ENCODE measurements around the gene BPIFA1.

Gene BPIFA1

DNA sequence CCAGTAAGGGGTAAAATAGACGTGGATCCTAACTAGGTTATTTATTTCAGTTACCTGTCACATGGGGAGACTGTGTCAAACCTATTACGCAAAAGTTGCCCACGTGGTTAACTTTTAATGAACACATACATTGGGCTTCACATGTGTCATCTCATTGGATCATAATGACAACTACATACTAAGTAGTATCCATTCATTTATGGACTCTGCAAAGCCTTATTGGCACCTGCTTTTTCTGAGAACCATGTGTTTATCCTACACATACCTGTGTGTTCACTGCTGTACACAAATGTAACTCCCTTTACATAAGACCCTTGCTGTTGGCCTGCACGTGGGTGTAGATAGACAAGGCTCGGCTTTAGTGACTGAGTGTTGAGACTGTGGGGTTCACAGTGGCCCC lies 5.1 kb downstream of the BPIFA1 start:
- DNase-seq: no peak

DNA sequence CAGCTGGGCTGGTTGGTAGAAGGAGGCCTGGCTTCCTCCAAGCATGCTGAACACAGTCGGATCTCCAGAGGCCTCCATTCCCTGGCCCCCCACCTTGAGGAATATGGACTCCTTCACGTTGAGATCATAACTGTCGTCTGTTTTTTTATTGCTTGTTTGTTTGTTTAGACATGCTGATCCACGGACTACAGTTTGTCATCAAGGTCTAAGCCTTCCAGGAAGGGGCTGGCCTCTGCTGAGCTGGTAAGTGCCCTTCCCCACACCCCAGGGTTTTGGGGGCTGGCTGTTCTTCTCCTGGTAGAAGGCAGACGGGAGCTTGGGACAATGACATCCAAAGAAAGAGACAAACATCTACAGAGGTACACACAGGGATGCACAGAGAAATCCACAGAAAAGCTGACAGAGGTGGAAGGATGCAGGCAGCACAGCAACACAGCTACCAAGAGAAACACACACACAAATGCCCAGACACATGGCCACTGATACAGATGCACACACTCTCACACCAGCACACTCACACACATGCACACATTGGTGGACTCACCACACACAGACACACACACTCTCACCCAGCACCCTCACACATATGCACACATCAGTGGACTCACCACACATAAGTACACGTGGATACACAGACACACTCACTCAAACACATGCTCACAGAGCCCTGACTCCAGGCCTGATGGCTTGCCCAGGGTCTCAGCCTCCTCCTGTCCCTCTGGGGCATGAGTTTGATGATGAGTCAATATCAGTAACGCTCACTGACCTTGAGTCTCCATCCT lies 6.7 kb downstream of the BPIFA1 start:
- no peak for DNase-seq

DNA sequence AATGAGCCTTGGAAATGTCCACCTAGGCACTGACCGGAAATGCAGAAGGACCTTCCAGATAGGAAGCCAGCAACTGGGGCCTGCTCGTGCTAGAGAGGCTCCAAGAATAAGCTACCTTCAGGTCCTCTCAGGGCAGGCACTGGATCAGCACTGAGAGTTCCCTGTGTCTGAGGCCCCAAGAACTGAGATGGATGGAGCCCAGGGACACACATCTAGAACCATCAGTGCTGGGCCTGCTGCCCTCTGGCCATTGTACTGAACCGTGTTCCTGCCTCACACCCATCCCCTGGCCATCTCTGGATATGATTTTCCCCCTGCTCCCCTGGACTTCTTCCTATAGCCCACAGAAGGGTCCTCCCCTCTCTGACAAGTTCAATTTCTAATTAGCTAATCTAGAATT lies 10.3 kb downstream of the BPIFA1 start:
- DNase-seq: no peak

DNA sequence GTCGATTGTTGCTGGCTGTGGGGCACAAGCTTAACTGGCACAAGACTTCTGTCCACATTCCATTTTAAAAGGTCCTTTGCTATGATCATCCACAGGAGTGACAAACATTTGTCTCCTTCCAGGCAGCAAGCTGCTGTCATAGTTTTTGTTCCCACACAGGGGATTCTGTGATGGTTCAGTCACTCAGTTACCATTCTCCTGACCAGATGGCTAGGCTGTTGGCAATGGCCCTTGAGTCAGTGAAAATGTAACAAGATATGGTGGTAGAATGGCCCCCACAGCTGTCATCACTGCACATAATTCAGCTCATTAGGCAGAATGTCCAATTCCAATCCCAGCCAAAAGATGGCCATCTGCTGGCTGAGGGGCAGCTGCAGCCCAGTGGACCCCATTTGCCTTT lies 13.7 kb downstream of the BPIFA1 start:
- no peak for DNase-seq

DNA sequence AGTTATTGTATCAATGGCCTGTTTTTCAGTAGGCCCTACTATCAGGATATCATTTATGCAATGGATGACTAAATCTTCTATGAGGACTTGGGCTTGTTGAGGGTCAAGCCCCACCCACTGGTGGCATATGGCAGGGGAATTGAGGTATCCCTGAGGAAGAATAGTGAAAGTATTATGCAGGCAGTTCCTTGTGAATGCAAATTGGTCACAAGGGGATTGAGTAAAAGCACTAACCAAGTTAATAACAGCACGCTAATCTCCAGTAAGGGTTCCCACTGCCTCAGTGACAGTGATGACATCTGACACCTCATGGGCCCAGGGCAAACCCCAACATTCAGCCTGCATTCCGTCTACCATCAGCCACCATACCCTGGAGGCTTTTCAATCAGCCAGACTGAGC lies 14.9 kb downstream of the BPIFA1 start:
- DNase-seq: no peak

DNA sequence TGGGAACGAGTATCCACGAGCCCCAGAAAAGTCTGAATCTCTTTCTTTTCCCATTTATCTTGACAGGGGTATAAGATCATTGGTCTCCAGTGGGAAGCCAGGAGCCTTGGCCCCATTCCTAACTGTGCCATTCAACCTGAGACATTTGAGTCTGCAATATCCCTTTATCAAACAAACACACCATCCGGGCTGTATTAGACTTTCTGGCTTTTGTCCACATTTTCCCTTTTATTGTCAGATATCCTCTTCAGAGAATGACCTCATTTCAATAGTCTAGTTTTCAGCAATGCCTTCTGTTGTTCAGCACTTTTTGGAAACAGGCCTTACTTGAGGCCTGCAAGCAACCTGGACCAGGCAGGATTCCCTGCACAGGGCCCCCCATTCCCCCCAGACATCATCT lies 15.7 kb downstream of the BPIFA1 start:
- no peak for DNase-seq

DNA sequence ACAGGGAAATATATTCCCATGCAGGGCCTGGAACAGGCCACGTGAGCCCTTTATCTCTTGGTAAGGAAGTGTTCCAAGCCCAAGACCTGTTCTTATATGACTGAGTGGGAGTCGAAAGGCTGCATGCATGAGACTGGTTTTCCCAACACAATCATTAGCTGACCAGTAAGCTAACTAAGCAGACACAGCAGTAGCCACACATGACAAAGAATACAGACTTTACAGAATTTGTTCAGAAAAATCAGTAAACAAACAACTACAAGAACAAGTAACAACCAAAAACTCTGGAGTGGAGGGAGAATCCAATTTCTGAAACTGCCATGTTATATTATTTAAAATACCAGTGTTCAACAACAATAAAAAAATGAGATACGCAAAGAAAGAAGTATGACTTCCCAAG lies 16.7 kb downstream of the BPIFA1 start:
- DNase-seq: no peak

DNA sequence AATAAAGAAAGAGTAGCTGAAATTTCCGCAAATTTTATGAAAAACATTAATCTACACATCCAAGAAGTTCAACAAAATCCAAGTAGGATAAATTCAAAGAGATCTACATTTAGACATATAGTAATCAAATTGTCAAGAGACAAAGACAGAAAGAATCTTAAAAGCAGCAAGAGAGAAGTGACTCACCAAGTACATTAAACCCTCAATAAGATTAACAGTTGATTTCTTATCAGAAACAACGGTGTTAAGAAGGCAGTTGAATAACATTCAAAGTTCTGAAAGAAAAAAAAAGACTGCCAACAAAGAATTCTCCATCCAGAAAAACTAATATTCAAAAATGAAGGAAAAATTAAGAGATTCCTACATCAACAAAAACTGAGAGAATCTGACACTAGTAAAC lies 19.2 kb downstream of the BPIFA1 start:
- no peak for DNase-seq

DNA sequence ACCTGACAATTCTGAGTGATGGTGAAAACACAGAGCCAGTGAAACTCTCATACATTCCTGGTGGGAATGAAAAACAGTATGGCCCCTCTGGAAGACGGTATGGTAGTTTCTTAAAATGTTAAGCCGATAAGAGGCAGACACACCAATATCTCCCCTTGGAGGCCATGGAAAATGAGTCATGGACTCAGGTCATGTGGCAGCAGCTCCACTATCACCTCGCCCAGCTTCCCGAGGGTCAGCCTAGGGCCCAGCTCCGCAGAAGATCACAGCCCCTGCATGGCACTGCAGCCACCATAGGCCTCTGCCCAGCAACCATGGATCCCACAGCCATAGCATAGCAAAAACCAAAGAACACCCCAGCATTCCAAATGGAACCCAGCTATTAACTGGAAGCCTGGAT lies 21.4 kb downstream of the BPIFA1 start:
- no peak for DNase-seq

DNA sequence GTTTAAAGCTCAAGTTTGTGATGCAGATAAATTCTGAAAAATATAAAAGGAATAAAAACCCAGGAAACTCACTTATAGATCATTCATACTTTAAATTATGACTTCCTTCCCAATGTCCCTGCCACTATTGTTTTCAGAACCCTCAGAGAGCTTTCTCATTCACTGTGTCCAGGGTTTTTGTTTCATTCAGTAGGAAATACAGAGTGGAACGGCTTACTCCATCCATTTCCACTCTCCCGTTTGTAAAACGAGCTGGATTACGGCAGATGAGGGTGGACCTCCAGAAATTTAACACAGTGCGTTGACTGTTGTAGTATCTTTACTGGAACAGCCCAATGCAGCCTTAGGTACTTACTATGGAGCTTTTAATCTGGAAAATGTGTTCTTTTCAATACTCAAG lies 23.6 kb downstream of the BPIFA1 start:
- no peak for DNase-seq

DNA sequence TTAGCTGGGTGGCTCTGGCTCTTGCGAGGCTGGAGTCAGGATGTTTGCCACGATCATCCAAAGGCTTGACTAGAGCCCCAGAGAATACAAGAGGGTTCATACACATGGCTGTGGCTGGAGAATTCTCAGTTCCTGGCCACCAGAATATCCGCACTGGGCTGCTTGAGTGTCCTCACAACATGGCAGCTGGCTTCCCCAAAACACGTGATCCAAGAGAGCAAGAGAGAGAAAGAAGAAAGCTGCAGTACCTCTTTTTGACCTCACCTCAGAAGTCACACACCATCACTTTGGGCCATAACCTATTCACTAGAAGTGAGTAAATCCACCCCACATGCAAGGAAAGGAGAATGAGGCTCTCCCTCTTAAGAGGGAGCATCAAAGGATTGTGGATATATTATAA lies 25.7 kb downstream of the BPIFA1 start:
- no peak for DNase-seq

DNA sequence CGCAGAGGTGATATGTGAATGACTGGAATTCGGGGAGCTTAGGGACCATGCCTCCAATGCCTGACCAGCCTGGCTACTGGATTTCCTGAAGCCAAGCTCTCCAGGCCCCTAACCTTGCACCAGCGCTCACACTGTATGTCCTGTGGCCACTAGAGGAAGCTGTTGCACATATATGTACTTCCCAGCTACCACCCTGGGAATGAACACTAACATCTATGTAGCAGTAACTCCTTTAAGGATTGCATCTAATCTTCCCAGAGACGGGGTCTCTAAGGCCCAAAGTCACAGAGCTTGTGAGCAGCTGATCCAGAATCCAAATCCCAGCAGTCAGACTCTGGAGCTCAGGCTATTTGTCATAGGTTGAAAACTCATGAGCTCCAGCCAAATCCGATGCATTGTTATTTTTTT lies 26.9 kb downstream of the BPIFA1 start:
- DNase-seq: no peak

DNA sequence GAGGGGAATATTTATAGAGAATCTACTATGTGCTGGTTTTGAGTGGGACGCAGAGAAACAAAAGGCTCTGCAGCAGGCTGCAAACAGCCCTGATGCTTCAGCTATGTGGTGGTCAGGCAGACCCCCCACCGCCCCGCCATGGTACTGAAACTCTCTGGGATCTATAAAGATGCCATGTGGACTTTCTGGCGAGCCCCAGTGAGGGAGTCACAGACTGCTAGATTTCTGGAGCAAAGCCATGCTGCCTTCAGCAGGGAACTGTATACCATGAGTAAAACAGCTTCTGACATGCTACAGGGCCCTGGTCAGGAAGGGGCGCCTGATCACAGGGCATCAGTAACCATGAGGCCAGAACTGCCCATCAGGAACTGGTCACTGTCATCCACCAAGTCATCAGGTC lies 28.0 kb downstream of the BPIFA1 start:
- DNase-seq: no peak

DNA sequence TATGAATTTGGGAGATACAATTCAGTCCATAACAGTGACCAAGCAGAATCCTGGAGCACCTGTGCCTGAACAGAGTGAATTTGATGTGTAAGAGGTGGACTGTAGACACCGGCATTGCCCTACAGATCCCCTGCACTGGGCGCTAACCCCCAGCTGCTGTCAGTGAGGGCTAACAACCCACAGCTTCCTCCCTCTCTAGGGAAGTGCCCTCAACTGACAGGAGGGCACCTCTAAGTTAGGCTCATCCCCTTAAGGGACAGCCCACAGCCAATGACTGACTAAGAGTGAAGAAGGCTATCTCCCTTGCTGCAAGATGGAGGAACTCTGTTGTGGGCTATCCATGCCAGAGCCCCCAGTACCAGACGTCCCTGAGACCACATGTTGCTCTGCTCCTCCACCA lies 31.9 kb downstream of the BPIFA1 start:
- no peak for DNase-seq

DNA sequence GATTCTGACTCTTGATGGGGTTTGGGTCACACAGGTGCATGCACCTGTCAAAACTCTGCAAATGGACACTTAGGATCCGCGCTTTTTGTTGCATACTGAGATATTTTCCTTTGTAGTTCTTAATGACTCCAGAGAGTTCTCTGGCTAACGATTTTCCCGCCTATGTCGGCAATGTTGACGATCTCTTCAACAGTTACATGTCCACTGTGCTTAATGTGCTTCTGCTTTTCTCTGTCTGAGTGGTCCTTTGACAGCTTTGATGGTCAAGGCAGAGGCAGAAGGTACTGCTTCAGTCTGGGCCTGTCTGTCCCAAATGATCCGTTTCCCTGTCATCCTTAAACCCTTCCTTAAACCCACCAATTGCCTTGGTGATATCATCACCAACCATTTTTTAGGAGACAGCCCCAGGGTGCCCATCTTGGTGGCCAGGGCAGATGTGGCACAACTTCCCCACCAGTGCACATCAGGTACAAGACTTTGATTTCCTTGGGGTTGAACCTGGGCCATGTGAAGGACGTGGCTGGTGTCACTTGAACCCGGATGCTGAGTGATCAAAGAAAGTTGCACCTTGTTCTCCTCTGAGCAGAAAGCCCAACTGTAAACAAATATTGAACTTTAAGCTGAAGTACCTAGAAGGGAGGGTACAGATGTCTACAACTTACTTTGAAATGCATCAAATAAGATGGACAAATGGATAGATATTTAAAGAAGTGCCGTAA lies 36.5 kb downstream of the BPIFA1 start:
- DNase-seq: no peak

DNA sequence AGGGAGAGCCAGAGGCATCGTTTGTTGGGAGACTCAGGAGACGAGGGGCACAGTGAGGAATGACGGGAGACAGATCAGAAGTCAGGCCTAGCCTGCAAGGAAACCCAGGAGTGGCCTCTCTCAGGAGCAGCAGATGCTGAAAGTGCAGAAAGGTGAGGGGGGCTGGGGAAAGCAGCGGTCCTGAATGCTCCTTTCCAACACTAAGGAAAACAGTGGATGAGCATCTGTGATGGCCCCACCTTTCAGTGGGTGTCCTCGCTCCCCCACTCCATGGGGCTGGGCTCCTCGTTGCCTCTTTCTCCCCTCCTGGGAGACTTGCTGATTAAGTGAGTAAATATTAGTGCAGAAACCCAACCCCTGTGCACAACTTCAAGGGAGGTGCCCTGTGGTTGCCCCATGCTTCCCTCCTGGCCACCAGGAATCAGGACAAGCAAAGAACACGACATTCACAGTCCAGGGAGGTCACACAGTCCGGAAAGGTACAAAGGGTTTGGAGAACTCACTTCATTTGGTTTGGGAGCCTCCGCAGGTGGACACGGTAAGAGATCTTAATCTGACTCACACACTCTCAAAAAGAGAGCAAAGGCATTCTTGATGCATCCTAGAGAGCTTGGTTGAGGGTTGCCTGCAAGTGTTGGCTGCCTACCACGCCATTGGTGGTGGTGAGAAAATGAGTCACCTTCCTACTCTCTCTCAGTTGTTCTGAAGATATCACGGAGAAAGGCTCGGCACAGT lies 37.5 kb downstream of the BPIFA1 start:
- no peak for DNase-seq

DNA sequence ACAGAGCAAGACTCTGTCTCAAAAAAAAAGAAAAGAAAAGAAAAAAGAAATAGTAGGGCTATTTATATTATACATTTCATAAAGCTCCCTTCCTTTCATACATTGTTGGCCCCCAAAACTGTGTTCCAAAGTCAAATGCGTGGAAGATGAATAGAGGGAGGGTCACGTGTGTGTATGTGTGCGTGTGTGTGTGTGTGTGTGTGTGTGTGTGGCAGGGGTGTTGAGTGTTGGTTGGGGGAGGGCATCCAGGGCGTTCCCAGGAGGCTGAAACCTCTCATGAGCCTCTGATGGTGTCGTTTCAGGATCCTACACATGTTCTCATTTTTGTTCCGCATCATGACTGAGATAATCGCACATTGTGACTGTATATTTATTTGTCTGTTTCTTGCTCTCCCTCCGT lies 39.4 kb downstream of the BPIFA1 start:
- DNase-seq: no peak

DNA sequence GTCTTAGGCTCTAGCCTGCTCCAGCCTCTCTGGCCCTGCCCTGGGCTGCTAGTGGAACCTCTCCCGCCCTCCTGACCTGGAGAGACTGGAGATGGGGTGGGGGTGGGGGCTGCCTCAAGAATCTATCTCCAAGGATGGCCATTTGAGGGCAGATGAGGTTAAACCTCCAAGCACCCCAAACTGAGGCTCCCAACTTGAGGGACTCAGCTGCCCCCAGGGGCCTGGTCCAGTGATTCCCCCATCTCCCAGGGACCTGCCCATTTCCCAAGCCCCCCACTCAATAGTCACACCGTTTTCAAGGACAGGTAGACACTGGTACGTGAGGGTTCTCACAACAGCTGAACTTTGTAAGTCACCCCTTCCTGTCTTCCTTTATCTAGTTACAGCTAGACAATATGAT lies 40.1 kb downstream of the BPIFA1 start:
- no peak for DNase-seq

DNA sequence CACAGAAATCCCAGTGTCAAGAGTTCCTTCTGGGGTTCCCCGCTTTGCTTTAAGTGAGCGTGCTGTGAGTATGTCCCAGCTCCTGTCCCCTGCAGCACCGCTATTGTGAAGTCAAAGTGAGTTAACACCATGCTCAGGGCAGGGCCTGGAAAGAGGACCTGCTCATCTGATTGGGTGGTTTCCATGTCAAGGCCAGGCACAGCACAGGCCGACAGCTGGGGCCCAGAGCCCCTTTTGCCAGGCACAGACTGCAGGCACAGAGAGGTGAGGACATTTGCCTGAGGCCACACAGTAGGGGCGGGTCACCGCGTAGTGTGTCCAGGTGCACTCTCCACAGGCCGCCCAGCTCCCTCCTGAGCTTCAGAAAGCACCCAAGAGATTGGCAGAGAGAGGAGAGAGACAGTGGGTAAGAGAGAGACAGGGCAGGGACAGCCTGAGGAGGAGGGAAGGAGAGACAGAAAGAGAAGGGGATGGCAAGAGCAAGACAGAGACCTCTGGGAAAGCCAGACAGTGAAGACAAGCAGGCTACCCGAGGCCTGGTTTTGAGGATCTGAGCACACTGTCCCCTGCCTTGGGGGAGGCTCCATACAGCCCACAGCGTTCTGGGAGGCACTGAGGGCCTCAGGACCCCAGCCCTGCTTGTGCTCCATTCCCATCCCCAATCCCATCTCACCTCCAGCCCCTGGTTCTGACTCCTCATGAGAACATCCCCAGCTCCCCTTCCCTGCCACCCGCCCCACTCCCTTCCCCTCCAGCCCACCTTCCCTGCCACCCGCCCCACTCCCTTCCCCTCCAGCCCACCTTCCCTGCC lies 40.7 kb downstream of the BPIFA1 start:
- DNase-seq: no peak

DNA sequence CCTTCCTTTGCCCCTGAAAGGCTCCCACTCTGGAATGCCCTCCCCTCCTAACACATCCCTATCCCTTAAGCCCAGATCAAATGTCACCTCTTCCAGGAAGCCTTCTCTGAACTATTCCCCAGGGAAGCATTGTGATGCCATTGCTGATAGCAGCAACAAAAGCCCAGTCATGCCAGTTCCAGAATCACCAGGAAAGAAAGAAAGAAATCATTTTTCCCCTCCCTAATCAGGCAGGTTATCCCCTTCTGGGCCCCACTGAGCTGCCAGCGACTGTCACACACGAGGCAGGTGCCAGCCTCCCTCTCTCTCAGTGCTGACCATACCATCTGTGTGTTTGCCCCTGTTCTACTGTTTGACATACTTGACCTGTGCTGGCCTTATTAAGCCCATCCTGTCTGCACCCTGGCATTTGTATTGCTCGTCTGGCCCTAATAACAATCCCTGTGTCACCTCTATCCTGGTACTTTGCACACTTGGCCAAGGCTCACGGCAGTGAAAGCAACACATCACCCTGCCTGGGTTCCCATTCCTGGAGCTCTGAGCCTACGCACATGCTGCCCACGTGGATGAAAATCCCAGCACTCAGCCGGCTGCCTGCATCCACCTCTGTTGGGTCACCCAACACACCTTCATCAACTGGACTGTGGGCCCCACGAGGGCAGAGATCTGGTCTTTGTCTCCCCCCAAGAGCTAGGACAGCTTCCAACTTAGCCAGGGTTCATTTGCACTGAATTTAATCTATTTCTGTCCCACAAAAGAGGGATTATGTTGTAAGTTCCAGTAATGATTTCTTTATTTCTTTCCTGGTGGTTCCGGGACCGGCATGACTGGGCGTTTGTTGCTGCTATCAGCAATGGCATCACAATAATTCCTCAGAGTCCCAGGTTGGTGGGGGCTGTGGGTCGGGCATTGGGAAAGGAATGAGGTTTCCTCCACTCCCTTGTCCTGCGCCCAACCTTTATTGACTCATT lies 42.0 kb downstream of the BPIFA1 start:
- DNase-seq: no peak

DNA sequence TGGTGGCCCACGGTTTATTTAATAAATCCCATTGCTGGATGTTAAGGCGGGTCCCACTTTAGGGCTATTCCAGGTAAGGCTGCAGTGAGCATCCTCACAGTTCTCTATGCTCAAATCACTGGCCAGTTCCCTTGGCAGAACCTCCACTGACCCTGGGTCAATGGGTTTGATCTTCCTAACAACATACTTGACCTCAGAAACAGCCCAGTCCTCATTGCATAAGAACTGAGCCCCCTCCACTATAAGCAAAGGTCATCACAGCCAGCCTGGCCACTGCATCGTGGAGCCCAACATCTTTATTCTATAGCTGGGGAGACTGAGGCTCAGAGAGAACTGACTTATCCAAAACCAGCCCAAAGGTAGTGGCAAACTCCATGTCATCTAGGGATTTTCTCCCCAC lies 42.9 kb downstream of the BPIFA1 start:
- no peak for DNase-seq
